GM12864 (cell line): ENCODE measurements around the gene ANXA1.

Experiments used
- DNase-seq: peaks from one replicate; pipeline ENCODE4 v3.0.0-alpha.2; 2011; ENCODE audit warnings: low read depth
- H3K4me3 ChIP-seq: 2 replicates; pipeline ENCODE4 v1.5.1; 2011; ENCODE audit warnings: mild to moderate bottlenecking, low read depth, low read length, control low read depth
- CTCF ChIP-seq: IDR thresholded peaks from 2 replicates; pipeline ENCODE4 v1.5.1; 2011; ENCODE audit warnings: low read depth, mild to moderate bottlenecking, moderate library complexity, low read length, control low read depth, inconsistent platforms; ENCODE audit errors: missing control alignments

ANXA1 gene

GRCh38 chr9:73165911-73166310 is 14.2 kb downstream of the ANXA1 start:
- TF ChIP-seq CTCF = no peak
- DNase-seq = no peak
- H3K4me3 ChIP-seq = no peak overlapping the region

GRCh38 chr9:73166468-73166867 is 14.8 kb downstream of the ANXA1 start:
- TF ChIP-seq CTCF = no peak
- H3K4me3 ChIP-seq = no peak overlapping the region
- no peak for DNase-seq

- DNase-seq = no peak
- no peak for TF ChIP-seq CTCF
- H3K4me3 ChIP-seq = no peak overlapping the region
Measured at GRCh38 chr9:73167614-73168013, 15.9 kb downstream of the ANXA1 start.

GRCh38 chr9:73168298-73168934 is 16.8 kb downstream of the ANXA1 start:
- no peak overlapping the region for H3K4me3 ChIP-seq
- DNase-seq = no peak
- TF ChIP-seq CTCF = no peak

GRCh38 chr9:73170185-73170957 is 18.7 kb downstream of the ANXA1 start:
- no peak for DNase-seq
- TF ChIP-seq CTCF = no peak
- H3K4me3 ChIP-seq = no peak overlapping the region

- H3K4me3 ChIP-seq = no peak overlapping the region
- DNase-seq = no peak
- TF ChIP-seq CTCF = no peak
Measured at GRCh38 chr9:73172901-73173215, 21.2 kb downstream of the ANXA1 start.
